ENCODE measurements around the gene INPP5A. TPM values are rescaled to one million over a fixed set of nuclear protein-coding genes. Genes with fewer than 3 reads are reported as not detected.

INPP5A gene
- total and polyA plus RNA-seq, 9 of the 15 experiments (the other 6 are each of a cell fraction or from before 2014, with no cell fraction given), result 0.66 to 11.6 (median 7.7) TPM

- no TSS peak for BruUV-seq (replicated peaks)
- no peaks in the 10 kb centered on the region for H3K36me3 ChIP-seq (ENCODE audit: control insufficient read depth, insufficient read depth, low read length)
- intact Hi-C loops (cut with micrococcal nuclease), result no loop called here
Measured at GRCh38 chr10:132606031-132606491, 68.5 kb downstream of the INPP5A start.

More at GRCh38 chr10:132606031-132606491, 68.5 kb downstream of the INPP5A start:
- peaks cover 0 to 29% of the 10 kb centered on the region in 2 experiments; a peak in 2 of 5 replicates for H3K4me1 ChIP-seq (replicated peaks in 1 of 2; ENCODE audit: control insufficient read depth in 2 of 2, insufficient read depth in 2 of 2, low read length in 2 of 2)
- no peak overlapping the region for H2AFZ ChIP-seq (ENCODE audit: low read depth, low read length)
- in situ Hi-C loops (cut with MboI), result no loop called here
- no peaks in the 10 kb centered on the region for H4K20me1 ChIP-seq (replicated peaks; ENCODE audit: control insufficient read depth, insufficient read depth, low read length)
- FAIRE-seq, result no peak
- POLR2A ChIA-PET, result no interaction called here
- 75% methylated on average over 7 of the region's 28 CpGs for WGBS (ENCODE audit: insufficient coverage, low coverage, missing lambda C conversion rate)
- H3K79me2 ChIP-seq (ENCODE audit: control insufficient read depth, insufficient read depth, low read length), result no peaks in the 10 kb centered on the region; the same call in 2 of the 3 replicates
- ATAC-seq, result no peak
- H3K27me3 ChIP-seq (ENCODE audit: control insufficient read depth in 2 of 2, insufficient read depth in 2 of 2, low read length in 2 of 2), result no peaks in the 10 kb centered on the region
- TF ChIP-seq NCOA6 (IDR thresholded peaks at IDR 0.05) (no peak), DACH1 (IDR thresholded peaks at IDR 0.05; ENCODE audit: partially characterized antibody) (no peak), MNT (conservative IDR thresholded peaks at IDR 0.05) (no peak), ZNF561 (CRISPR knock-in tag; conservative IDR thresholded peaks at IDR 0.05) (no peak), SMARCE1 (IDR thresholded peaks at IDR 0.05) (no peak)
- no peaks in the 10 kb centered on the region for H3K9me1 ChIP-seq (ENCODE audit: control insufficient read depth, insufficient read depth, low read length)
- H3K4me2 ChIP-seq (ENCODE audit: insufficient read depth, low read length), result no peak overlapping the region
- no peak overlapping the region for H3K4me3 ChIP-seq
- DNase-seq (ENCODE audit: extremely low read depth in 1 of 4, low spot score in 3 of 4), result no peak
- no peaks in the 10 kb centered on the region for H3K9me3 ChIP-seq (replicated peaks; ENCODE audit: control insufficient read depth, insufficient read depth, low read depth, low read length)
- H3K9ac ChIP-seq (ENCODE audit: insufficient read depth in 1 of 2, low read depth in 2 of 2, low read length in 2 of 2), result no peak overlapping the region
- CTCF ChIA-PET (ENCODE audit: low intra/inter-chr PET ratio), result no interaction called here
- no peak overlapping the region for H3K27ac ChIP-seq (ENCODE audit: extremely low read depth, low read depth, low read length)

All from K562 (cell line).